Ascending aorta (tissue), 2 donors: ENCODE data around the gene ABHD11. TPM values are rescaled to one million over a fixed set of nuclear protein-coding genes. Genes with fewer than 3 reads are reported as not detected.
A peak's percentile ranks its signal among the peaks of the same experiment; 100 is the strongest.

Source experiments
- DNase-seq, 2 donors: peaks; one replicate each; pipeline ENCODE4 v3.0.0-alpha.2; 2019; ENCODE audit warnings: low spot score in 2 of 2
- H3K27ac ChIP-seq, 2 donors: fragments of 200-600 bp; sonication (generic); one replicate each; pipeline ENCODE4 v1.5.1; 2016 to 2017; ENCODE audit warnings: mild to moderate bottlenecking in 1 of 2
- H3K27me3 ChIP-seq: fragments of 200-600 bp; sonication (generic); one replicate; pipeline ENCODE4 v1.5.1; 2017
- H3K36me3 ChIP-seq, 2 donors: fragments of 200-600 bp; sonication (generic); one replicate each; pipeline ENCODE4 v1.5.1; 2016
- H3K4me1 ChIP-seq, 2 donors: fragments of 200-600 bp; sonication (generic); one replicate each; pipeline ENCODE4 v1.5.1; 2016 to 2017; ENCODE audit warnings: mild to moderate bottlenecking in 1 of 2
- H3K4me3 ChIP-seq, 2 donors: fragments of 200-600 bp; sonication (generic); one replicate each; pipeline ENCODE4 v1.5.1; 2016 to 2017; ENCODE audit warnings: mild to moderate bottlenecking in 1 of 2
- H3K9me3 ChIP-seq, 2 donors: fragments of 200-600 bp; sonication (generic); one replicate each; pipeline ENCODE4 v1.5.1; 2016
- CTCF ChIP-seq, 3 experiments: fragments of 200-600 bp in 2 of 3; fragments of 450-650 bp in 1 of 3; sonication (generic) in 2 of 3; IDR thresholded peaks; one replicate each; pipeline ENCODE4 v1.5.1; 2016 to 2019; ENCODE audit warnings: antibody characterized with exemption in 3 of 3, mild to moderate bottlenecking in 1 of 3, moderate library complexity in 1 of 3
- intact Hi-C: fragments of 100-400 bp; cut with DNase I; formaldehyde crosslinking; loops from one replicate; pipeline ENCODE4 v1.15.1; 2023
- total RNA-seq: library from RNA; depleted of rRNA; stranded (reverse); fragments of >200 nt; gene quantifications from one replicate; pipeline ENCODE4 v1.1.0, GENCODE V29; 2016

Gene ABHD11
- total RNA-seq, 1 donor from 2014 or later = 55.7 TPM

- Histone ChIP-seq H3K36me3 (no peaks in the 10 kb centered on the region), H3K9me3 (no peaks in the 10 kb centered on the region), H3K4me3 (no peak overlapping the region), H3K27me3 (peaks cover 11% of the 10 kb centered on the region), H3K27ac (no peak overlapping the region), H3K4me1 (peaks cover 0 to 7% of the 10 kb centered on the region in 2 donors)
- no peak for DNase-seq
- no peak for TF ChIP-seq CTCF (IDR thresholded peaks at IDR 0.05)
- intact Hi-C loops = no loop called here
These were observed 35.3 kb upstream of the ABHD11 start for GRCh38 chr7:73773700-73774517.

GRCh38 chr7:73770860-73771670 lies 32.5 kb upstream of the ABHD11 start:
- DNase-seq = no peak
- H3K4me1 ChIP-seq = peaks cover 0 to 7% of the 10 kb centered on the region in 2 donors
- no peak for TF ChIP-seq CTCF (IDR thresholded peaks at IDR 0.05)
- H3K27ac ChIP-seq = no peak overlapping the region
- H3K9me3 ChIP-seq = no peaks in the 10 kb centered on the region
- H3K4me3 ChIP-seq = peak overlapping the region; percentile 25 to 55
- intact Hi-C loops = no loop called here
- H3K27me3 ChIP-seq = peaks cover 13% of the 10 kb centered on the region
- no peaks in the 10 kb centered on the region for H3K36me3 ChIP-seq

GRCh38 chr7:73770002-73770859 lies 31.6 kb upstream of the ABHD11 start, which contains the start of gene CLDN3:
TSS of gene CLDN3 (minus strand) at chr7:73770270. CDS start at chr7:73770049, 221 bp downstream.
- Histone ChIP-seq H3K36me3 (no peaks in the 10 kb centered on the region), H3K9me3 (no peaks in the 10 kb centered on the region), H3K4me1 (peaks cover 0 to 7% of the 10 kb centered on the region in 2 donors), H3K27ac (no peak within 1 kb of the TSS), H3K4me3 (peak within 1 kb of the TSS; percentile 25 to 55), H3K27me3 (peaks cover 13% of the 10 kb centered on the region)
- TF ChIP-seq CTCF (IDR thresholded peaks at IDR 0.05) = no peak
- intact Hi-C loops = no loop called here
- no peak for DNase-seq

- H3K36me3 ChIP-seq = no peaks in the 10 kb centered on the region
- no peak for TF ChIP-seq CTCF (IDR thresholded peaks at IDR 0.05)
- intact Hi-C loops = no loop called here
- H3K27ac ChIP-seq = no peak overlapping the region
- H3K27me3 ChIP-seq = peaks cover 13% of the 10 kb centered on the region
- no peak for DNase-seq
- no peaks in the 10 kb centered on the region for H3K9me3 ChIP-seq
- H3K4me3 ChIP-seq = peak overlapping the region; percentile 10 to 55
- peaks cover 0 to 7% of the 10 kb centered on the region in 2 donors for H3K4me1 ChIP-seq
These were observed 30.9 kb upstream of the ABHD11 start for GRCh38 chr7:73769481-73770001.
